Inferior parietal cortex (tissue), 1 donor: ENCODE measurements around the gene AKAP6.

Source experiments
- DNase-seq: peaks from one replicate; pipeline ENCODE4 v3.0.0-alpha.2; 2016; ENCODE audit errors: extremely low spot score

The AKAP6 gene, protein sequence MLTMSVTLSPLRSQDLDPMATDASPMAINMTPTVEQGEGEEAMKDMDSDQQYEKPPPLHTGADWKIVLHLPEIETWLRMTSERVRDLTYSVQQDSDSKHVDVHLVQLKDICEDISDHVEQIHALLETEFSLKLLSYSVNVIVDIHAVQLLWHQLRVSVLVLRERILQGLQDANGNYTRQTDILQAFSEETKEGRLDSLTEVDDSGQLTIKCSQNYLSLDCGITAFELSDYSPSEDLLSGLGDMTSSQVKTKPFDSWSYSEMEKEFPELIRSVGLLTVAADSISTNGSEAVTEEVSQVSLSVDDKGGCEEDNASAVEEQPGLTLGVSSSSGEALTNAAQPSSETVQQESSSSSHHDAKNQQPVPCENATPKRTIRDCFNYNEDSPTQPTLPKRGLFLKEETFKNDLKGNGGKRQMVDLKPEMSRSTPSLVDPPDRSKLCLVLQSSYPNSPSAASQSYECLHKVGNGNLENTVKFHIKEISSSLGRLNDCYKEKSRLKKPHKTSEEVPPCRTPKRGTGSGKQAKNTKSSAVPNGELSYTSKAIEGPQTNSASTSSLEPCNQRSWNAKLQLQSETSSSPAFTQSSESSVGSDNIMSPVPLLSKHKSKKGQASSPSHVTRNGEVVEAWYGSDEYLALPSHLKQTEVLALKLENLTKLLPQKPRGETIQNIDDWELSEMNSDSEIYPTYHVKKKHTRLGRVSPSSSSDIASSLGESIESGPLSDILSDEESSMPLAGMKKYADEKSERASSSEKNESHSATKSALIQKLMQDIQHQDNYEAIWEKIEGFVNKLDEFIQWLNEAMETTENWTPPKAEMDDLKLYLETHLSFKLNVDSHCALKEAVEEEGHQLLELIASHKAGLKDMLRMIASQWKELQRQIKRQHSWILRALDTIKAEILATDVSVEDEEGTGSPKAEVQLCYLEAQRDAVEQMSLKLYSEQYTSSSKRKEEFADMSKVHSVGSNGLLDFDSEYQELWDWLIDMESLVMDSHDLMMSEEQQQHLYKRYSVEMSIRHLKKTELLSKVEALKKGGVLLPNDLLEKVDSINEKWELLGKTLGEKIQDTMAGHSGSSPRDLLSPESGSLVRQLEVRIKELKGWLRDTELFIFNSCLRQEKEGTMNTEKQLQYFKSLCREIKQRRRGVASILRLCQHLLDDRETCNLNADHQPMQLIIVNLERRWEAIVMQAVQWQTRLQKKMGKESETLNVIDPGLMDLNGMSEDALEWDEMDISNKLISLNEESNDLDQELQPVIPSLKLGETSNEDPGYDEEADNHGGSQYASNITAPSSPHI (N-terminal part only)

DNA sequence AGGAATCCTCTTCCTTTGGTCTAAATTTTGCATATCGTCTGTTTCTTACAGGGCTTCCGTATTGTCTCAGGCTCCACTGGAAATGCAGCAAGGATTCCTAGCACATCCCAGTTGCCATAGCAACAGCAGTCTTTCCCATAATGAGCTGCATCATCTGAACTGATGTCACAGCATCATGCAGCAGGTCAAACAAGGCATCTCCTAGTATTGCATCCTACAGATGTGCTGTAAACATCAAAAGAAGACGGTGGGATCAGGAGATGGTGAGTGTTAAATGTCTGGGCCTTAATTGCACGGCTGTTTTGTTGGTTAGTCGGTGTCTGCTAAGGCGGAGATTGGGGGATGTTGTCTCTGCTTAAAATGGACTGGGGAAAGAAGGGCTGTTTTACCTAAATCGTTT, at the start of gene AKAP6:
Gene AKAP6 (plus strand): TSS at position 153 of the 400 bp plus-strand sequence. CDS start 104,196 bp downstream, outside the sequence.
- DNase-seq, result peak; percentile 96

DNA sequence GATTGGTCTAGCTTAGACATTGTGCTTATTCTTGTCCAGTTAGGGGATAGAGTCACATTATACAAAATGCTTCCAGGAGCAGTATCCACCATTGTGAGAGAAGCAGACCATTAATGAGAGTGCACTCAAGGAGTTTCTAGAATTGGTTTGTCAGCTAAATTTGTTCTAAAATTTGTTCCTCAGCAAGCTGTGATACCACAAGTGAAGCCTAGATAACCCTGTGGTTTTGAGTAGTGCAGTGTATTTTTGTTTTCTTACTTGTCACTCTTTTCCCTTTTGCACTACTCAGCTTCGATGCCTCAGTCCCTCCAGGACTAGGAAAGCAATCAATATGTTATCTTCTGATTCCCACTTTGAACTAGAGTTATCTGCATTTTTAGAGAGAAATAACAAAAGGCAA, 42.5 kb upstream of the AKAP6 start:
- no peak for DNase-seq

DNA sequence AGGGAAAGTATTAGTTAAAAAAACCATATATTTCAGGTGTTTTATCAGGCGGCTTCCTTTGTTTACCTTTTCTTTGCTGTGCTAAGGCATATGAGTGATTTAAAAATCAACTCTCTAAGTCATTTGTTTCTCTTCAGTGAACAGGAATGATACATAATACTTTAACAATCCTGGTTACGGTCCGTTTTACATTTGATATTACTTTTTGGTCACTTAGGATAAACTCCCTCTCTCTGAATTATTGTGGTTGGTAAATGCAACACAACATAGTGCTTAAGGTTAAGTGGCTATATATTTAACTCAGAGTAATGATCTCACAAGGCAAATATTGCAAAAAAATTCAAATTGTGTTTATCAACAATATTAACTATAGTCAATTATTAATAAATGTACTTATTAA, 32.7 kb upstream of the AKAP6 start:
- DNase-seq, result no peak

DNA sequence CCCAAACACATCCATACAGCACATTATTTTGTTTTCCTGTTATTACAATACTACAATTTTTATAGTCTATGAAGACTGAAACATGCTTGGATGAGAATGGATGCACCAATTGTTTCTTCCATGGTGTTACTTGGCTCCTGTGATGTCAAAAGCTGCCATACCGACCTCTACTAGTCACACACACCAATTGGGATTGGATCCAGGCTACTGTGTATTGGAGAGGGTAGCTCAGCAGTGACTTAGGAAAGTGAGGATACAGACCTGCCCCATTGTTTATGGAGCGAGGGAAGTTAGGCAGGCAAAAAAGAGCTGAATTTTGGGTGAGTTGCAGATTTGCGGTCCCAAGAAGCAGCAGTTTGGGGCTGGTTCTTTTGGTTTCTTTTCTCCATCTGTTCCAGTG, 30.8 kb upstream of the AKAP6 start:
- DNase-seq, result no peak

DNA sequence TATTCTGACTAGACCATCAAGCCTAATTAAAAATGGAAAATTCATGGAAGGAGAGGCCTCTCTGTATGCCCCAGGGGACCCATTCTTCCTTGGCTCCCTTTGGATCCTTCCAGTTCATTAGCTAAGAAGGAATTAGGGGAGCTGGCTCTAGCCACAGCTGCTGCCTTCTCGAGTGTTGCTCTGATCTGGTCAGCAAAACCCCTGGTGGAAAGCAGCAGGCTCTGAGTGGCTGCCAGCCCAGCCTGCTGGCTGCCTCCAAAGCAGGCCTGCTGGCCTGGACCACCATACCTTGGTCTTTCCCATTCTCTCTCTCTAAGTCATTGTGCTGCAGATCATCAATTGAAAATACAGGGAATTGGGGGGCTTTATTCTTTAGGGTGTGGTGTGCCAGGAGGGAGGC, 29.0 kb upstream of the AKAP6 start:
- DNase-seq, result no peak

DNA sequence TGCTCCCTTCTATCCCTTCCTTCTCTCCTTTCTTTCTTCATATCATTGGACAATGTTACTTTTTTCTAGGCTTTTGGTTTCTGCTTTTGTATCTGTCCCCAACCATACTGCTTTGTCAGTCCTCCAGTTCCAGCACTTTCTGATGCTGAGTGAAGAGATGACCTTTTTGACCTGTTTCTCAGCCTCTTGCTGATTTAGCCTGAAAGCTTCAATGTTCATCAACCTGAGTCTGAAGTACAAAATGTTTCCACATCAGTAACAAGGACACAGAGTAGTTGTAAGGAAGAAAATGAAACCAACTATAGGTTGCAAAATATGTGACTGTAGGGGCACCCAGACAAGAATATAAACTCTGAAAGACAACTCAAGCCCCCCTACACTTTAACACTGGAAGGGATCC, 25.2 kb upstream of the AKAP6 start:
- DNase-seq, result no peak

DNA sequence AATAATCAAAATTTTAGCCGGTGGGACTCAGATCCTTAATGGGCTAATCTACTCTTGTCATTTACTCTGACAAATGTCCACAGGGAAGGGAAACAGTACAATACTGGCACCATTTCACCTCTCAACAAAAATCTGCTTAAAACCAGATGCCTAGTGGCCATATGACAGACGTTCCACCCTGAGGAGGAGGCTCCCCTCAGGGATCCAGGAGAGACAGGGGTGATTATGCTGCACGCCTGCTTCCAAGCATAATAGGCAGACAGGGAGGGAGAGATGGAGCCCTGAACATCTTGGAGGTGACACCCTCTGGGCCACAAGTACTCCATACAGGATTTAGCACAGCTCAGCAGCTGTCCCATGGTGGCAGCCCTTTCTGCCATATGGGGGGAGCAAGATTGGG, 24.8 kb upstream of the AKAP6 start:
- DNase-seq, result no peak

DNA sequence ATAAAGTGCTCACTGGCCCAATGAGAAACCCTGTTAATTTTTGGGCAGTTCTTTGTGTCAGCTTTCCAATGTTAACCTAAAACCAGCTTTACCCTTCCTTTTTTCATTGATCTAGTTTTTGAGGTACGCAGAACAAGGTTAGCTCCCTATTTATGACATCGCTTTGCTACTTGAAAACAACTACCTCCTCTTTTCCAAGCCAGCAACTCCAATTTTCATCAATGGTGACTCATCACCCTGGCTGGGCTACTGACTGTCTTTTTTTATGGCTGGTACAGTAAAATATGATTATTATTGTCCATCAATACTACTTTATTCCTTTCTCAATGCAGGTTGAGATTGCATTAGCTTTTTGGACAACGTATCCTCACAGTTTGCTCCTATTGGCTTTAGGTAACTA, 22.5 kb upstream of the AKAP6 start:
- DNase-seq, result no peak

DNA sequence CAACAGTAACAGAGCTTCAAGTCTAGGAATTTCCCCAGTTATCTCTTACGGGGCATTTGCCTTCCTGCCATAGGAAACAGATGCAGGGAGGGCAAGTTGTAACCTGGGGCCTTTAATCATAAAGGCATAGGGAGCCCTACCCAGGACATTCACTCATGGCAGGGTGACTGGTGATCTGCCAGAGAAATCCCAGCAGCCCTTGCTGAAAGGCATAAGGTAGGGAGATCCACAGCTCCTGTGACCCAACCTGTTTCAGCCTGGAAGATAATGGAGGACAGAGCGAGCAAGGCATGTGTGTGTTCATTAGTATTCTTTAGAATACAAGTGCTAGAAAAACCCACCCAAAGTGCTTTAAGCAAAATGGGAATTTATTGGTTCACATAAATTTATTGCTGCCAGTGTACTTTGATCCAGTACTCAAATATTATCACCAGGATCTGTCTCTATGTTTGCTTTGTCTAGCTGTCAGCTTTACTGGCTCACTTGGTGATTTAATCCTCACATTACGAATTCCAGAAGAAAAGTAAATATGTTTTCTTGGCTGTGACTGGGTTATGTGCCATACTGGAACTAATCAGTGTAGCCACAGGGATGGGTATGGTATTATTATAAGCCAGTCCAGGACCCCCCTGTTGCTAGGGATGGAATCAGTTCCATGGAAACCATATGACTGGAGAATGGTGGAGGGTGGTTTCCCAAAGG, 21.1 kb upstream of the AKAP6 start:
- DNase-seq, result no peak

DNA sequence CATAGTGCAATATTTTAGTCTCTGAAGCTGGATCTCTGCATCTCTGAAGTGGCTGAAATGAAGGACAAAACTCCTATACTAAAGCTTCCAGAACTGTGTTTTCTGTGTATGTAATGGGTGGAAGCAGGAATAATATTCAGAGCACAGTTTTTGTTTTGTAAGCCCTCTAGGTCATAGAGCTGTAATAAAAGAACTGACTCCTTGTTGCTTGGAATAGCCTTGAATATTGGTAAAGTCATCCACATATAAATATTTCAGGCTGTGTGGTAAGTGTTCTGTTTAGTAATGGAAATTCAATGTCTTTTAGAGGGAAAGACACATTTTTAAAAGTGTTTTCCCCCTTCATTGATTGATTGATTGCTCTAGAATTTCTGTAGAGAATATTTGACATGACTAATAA, 18.2 kb upstream of the AKAP6 start:
- no peak for DNase-seq

DNA sequence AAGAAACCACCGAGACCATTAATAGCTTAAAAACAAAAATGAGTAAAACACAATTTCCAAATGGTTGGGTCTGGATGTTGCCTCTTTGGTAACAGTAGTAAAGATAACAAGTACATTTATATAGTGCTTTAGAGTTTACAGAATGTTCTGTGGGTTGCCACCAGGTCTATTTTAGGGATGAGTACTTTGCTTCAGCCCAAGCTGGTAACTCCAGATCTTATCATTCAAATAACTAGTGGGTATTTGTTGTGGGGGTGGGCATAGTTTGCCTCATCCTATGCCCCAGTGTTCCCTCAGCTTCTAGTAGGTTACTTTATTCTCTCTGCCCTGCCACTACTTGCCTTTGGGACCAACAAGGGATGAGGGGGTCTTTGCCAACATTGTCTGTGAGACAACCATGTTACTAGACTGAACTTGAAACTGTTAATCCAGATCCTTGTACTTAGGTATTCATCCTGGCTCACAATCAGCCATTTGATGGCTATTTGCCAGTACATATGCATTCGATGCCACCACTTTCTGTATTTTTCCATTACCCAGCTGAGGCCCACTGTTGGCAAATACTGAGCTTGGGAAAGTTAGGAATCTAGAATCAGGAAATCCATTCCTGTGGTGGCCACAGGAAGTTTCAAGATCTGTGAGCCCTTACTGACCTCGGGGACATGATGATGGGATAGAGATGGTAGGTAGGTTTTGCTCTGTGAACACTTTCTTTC, 17.6 kb upstream of the AKAP6 start:
- DNase-seq, result no peak

DNA sequence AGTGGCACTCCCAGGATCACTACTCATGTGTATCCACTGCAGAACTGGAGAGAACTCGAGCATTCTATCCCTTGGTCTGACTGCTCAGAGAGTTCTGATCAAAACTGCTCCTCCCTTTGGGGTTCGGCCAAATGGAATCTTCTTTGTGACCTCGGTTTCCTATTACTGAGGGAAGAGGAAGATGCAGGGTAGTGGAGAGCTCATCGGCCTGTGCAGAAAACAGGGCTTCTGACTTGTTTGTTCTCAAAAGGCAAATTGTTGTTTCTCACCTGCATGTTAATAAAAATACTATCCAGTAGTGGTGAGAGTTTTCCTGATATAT, 17.1 kb upstream of the AKAP6 start:
- no peak for DNase-seq

DNA sequence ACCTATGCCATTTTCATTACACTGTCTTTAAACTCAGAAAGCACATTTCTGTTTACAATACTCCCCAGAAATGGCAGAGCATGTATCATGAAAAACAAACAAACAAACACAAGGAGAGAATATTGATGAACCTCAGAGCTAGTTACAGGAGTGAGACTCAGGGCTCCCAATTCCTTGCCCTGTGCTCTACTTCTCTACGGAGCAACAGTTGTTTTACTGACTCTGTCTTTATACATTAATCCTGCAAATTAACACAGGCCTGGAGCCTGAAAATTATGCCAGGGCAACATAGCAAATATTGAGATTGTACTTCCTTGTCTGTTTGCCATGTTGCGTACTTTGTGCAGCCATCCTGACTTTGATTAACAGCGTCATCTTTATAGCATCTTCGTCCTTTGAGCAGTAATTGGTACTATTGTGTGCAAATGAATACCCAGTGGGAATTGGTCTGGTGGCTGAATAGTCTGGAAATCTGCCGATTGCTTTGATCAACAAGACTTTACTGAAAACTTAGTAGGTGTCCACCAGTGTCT, 15.2 kb upstream of the AKAP6 start:
- no peak for DNase-seq

DNA sequence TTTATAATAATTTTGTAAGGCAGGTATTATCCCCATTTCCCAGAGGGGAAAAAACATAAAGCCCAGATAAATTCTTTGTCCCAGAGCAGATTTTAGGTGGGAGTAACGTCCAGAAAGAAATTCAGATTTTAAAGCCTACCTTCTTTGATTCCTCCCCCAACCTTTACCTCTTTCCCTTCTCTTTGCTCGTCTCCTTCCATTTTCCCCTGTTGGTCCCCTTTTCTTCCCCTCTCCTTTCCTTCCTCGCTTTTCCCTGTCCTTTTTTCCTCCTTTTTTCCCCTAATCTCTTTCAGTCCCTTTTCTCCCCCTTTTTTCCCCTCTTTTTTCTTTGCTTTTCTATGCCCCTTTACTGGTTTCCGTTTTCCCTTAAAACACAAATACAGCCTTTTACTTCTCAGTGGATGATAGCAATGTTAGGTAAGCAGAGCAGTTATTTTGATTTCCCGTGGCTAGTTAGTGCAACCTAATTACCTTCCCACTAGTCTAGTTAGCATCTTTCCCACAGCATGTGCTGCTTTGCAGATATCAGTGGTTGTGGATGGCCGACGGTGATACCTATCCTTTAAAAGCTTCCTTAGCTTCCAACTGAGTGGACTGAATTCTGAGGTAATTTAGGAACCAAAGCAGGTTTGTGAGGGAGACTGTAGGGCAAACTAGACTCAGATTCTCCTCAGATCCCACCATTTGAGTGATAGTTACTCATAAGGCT, 10.9 kb upstream of the AKAP6 start:
- no peak for DNase-seq

DNA sequence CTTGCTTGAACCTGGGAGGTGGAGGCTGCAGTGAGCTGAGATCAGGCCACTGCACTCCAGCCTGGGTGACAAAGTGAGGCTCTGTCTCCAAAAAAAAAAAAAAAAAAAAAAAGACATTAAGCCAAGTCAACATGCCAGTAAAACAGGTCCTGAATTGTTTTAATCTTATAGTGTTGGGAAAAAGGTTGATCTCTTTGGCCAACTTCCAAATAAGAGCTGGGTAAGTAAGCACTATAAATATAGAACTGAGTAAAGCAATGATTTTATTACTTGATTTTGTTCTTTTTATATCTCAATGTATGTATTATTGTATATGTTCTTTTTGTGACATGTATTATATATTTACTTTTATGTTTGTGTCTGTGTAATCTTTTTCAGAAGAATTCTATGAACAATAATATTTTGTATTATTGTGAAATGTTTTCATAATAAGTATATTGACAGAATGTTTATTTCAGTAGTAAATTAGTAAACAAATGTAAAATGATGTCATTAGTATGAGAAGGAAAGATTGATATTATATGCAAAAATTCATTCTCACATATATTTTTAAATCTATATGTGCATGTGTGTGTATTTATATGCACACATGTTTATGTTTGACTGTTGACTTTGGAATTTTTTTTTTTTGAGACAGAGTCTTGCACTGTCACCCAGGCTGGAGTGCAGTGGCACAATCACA, 9.6 kb upstream of the AKAP6 start:
- DNase-seq, result no peak

DNA sequence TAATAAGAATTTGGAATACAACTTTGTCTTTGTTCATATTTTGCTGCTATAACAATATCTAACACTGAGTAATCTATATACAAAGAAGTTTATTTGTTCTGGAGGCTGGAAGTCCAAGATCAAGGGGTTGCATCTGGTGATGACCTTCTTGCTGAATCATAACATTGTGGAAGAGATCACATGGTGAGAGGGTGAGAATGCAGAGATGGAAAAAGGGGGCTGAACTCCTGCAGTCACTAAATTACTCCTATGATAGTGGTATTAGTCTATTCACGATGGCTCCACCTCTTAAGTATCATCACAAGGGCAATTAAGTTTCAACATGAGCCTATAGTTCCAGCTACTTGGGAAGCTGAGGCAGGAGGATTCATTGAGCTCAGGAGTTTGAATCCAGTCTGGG, 4.5 kb upstream of the AKAP6 start:
- no peak for DNase-seq

DNA sequence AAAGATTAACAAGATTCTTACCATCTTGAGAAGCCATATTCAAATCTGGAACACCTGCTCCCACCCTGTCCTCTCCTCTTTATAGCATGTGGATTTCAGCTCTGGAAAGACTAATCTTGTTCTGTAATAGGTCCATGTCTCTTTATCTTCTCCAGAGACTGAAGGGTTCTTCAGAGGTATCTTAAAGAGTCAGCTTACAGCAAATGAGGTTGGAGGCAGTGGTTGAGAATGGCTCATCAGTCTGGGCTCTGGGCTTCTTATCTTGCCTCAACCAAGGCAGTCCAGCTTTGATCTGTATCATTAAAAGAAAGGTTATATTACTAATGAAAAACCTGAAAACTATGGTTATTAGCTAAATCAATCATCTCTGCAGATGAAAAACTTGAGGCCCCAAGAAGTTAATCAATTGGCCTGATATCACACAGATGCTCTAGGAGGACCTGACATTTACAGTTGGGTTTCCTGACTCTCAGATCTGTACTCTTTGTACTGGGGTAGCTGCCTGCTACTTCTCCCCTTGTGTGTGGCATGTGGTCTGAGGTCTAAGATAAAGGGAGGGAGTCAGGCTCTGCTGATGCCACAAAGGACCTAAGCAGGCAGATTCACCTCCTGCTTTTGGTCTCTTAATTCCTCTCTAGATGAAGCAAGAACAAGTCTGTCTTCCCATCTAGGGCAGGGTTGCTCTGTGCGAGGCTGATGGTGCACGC, 1.7 kb upstream of the AKAP6 start:
- no peak for DNase-seq

DNA sequence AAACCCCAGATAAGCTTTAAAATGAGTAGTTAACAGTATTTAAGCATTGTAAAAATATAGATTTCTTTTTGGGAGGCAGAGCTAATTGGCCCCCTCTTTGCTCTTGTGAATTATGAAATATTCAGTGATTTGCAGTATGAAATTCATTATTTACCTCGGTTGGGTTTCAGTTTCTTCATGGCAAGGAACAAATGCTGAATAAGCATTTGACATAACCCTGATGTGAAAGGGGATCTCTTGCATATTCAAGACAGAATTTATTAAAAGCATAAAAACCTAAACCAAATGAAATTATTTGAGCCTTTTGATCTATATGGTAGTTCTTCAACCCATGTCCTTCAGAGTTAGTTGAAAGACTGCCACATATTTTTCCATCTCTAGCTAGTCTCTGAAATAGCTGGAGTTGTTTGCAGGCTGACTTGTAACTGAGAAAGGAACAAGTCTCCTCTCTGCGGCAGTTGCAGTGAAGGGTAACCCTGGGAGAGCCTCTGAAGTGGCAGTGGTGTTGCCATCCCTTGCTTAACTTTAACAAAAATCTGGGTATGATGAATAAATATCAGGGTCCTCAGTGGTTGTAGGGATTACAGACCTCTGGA, 690 bp downstream of the AKAP6 start:
- peak; percentile 69 for DNase-seq
